ENCODE results near the gene CCNT2. TPM values are rescaled to one million over a fixed set of nuclear protein-coding genes. Genes with fewer than 3 reads are reported as not detected.
"Not testable (repeated sequence)": the region's sequence is repeated elsewhere in the genome, so short reads cannot be mapped to it uniquely, and the experiment has no call there.

Gene CCNT2
- total RNA-seq, 1 donor from 2014 or later, result 24.1 TPM

GRCh38 chr2:134957477-134957876, 38.9 kb downstream of the CCNT2 start:
- intact Hi-C loops (cut with DNase I), result no loop called here
- no peak for DNase-seq (ENCODE audit: low spot score)

DNA sequence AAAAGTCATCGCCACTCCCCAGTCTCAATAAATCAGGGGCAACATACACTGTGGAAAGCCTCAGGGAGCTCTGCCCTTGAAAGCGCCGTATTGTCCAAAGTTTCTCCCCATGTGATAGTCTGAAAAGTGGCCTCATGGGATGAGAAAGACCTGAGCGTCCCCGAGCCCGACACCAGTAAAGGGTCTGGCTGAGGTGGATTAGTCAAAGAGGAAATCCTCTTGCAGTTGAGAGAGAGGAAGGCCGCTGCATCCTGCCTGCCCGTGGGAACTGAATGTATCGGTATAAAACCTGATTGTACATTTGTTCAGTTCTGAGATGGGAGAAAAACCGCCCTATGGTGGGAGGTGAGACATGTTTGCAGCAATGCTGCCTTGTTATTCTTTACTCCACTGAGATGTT, 48.5 kb downstream of the CCNT2 start:
- DNase-seq (ENCODE audit: low spot score); intact Hi-C loops (cut with DNase I): not testable (repeated sequence)

DNA sequence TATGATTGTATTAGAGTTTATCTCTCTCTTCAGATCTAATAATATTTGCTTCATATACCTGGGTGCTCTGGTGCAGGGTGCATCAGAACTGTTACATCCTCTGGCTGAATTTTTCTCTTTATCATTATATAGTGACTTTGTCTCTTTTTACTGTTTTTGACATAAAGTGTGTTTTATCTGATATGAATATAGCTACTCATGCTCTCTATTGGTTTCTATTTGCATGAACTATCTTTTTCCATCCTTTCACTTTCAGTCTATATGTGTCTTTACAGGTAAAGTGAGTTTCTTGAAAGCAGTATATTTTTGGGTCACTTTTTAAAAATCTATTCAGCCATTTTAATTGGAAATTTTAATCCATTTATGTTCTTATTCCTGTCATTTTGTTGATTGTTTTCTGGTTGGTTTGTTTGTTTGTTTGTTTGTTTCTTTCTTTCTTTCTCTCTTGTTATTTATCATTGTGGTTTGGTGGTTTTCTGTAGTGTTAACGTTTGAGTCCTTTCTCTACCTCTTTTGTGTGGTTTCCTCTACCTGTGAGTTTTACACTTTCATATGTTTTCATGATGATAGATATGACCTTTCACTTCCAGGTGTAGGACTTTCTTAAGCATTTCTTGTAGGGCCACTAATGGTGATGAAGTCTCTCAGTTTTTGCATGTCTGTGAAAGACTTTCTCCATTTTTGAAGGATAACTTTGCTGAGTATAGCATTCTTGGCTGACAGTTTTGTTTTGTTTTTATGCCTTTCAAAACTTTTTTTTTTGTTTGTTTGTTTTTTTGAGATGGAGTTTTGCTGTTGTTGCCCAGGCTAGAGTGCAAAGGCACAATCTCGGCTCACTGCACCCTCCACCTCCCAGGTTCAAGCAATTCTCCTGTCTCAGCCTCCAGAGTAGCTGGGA, 54.9 kb downstream of the CCNT2 start:
- intact Hi-C loops (cut with DNase I), result no loop called here
- DNase-seq (ENCODE audit: low spot score), result no peak

- intact Hi-C loops (cut with DNase I), result no loop called here
- DNase-seq (ENCODE audit: low spot score), result no peak
These were observed 56.8 kb downstream of the CCNT2 start for GRCh38 chr2:134975281-134976009.

- DNase-seq (ENCODE audit: low spot score), result no peak
- intact Hi-C loops (cut with DNase I), result no loop called here
These were observed 57.6 kb downstream of the CCNT2 start for GRCh38 chr2:134976074-134976702.

- intact Hi-C loops (cut with DNase I); DNase-seq (ENCODE audit: low spot score): not testable (repeated sequence)
These were observed 58.5 kb downstream of the CCNT2 start for GRCh38 chr2:134977104-134977503.

- intact Hi-C loops (cut with DNase I), result no loop called here
- no peak for DNase-seq (ENCODE audit: low spot score)
These were observed 60.6 kb downstream of the CCNT2 start for GRCh38 chr2:134979221-134979620.

DNA sequence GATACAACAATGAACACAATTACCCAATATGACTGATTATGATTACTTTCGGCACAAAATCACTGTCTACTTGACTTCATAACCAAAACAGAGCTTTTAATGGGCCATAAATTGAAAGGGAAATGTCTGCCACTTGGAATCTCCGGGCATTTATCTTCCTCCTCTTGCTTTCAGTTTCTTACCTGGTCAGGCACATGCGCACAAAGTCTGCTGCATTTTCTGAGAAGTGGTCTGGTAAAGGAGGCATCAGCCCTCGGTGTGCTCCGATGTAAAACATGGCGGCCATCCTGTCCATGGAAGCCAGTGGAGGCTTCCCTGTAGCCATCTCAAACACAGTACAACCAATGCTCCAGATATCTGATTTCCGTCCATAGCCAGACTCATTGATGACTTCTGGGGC, 62.0 kb downstream of the CCNT2 start:
- intact Hi-C loops (cut with DNase I), result no loop called here
- no peak for DNase-seq (ENCODE audit: low spot score)

DNA sequence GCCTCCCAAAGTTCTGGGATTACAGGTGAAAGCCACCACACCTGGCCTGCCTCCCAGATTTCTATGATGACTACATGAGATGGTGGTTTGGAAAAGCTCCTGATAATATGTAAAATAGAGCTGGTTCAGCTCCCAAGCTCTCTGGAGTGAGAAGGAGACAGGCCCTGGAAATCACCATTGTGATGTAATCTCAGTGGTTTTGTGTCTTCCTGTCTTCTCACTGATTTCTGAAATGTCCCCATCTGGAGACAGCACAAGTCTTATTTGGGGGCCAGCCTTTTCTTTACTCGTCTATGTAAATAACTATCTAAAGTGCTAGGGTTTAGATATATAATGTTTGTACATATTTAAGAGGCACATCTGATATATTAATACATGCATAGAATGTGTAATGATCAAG, 64.0 kb downstream of the CCNT2 start:
- no peak for DNase-seq (ENCODE audit: low spot score)
- intact Hi-C loops (cut with DNase I), result no loop called here

DNA sequence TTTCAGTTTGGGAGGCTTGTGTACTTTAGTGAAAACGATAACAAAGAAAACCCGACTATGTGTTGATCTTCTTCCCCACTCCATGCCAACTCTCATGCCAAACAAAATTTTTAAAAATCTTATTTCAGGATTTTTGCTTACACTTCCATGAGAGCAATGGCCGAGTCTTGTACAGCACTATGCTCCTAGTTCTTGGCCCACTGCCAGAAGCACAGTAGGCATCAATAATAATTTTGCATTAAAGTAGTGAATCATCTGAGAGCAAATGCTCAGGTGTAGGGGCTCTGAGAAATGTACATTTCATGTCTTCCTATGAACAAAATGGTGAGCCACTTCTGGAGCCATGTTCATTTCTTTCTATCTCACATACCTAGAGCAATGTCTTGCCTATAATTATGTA, 66.4 kb downstream of the CCNT2 start:
- no peak for DNase-seq (ENCODE audit: low spot score)
- intact Hi-C loops (cut with DNase I), result no loop called here

- intact Hi-C loops (cut with DNase I), result no loop called here
- no peak for DNase-seq (ENCODE audit: low spot score)
These were observed 70.5 kb downstream of the CCNT2 start for GRCh38 chr2:134988994-134989605.

DNA sequence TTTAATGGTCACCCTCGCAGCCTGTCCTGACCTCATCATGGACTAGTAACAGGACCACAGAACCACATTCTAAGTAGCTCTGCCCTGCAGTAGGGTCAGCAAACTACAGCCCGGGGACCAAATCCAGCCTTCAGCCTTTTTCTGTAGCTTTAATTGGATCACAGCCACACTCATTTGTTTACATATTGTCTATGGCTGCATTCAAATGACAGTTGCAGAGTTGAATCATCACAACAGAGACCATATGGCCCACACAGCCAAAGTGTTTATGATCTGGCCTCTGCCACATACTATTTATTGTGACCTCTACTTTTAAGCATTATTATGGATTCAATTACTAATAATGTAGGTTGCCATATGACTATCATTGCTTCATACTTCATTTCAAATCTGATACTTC, 80.9 kb downstream of the CCNT2 start:
- no peak for DNase-seq (ENCODE audit: low spot score)
- intact Hi-C loops (cut with DNase I), result no loop called here

DNA sequence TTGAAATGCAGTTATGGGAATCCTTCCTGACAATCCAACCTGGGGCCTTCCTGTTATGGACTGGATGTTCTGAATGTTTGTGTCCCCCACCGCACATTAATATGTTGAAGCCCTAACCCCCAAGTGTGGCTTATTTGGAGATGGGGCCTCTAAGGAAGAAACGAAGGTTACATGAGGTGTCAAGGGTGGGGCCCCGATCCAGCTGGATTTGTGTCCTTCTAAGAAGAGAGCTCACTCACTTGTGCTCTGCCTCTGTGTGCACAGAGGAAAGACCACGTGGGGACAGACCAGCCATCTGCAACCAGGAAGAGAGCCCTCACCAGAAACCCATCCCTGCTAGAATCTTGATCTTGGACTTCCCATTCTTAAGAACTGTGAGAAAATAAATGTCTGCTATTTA, 84.2 kb downstream of the CCNT2 start:
- intact Hi-C loops (cut with DNase I), result loop anchor here (5.0 kb wide), 1 partner anchor 254 kb away; no protein-coding TSS in a partner anchor
- DNase-seq (ENCODE audit: low spot score), result no peak

GRCh38 chr2:135004005-135004746, 85.6 kb downstream of the CCNT2 start:
- DNase-seq (ENCODE audit: low spot score), result peak; percentile 81
- intact Hi-C loops (cut with DNase I), result loop anchor here (2.0 to 5.0 kb wide), 2 partner anchors 253 to 705 kb away; no protein-coding TSS in a partner anchor

DNA sequence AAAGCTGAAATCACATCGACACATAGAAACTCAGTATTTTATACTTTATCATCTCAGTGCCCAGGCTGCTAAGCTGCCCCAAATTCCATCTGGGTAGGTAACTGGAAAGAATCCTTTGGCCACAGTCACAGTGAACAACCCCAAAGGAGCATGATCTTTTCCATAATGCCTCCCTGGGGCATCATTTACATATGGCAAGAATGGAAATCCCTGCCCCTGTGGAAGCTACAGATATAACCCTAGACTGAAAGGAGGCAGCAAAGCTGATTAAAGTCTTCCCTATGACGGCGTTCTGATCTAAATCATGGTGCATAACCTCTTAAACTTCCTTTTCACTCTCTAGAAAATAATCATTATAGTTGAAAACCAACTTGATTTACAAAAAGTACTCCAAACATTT, 87.1 kb downstream of the CCNT2 start:
- intact Hi-C loops (cut with DNase I), result loop anchor here (2.0 kb wide), 1 partner anchor 703 kb away; no protein-coding TSS in a partner anchor
- DNase-seq (ENCODE audit: low spot score), result no peak
